Right renal cortex interstitium (tissue), 3 donors: Measurements from ENCODE around the gene DMRT2. TPM values are rescaled to one million over a fixed set of nuclear protein-coding genes. Genes with fewer than 3 reads are reported as not detected.

Source experiments
- DNase-seq, 3 donors: peaks; one replicate each; pipeline ENCODE4 v3.0.0-alpha.2; 2013; ENCODE audit warnings: low read depth in 3 of 3, low spot score in 2 of 3
- polyA plus RNA-seq, 3 donors: library from polyadenylated mRNA; unstranded; fragments of 120-200 nt; gene quantifications; one replicate each; pipeline ENCODE4 v1.2.1, GENCODE V29; 2013; ENCODE audit not compliant: insufficient read length in 3 of 3

DMRT2 gene
- polyA plus RNA-seq, 3 donors: 1.5 to 3.6 (median 3.2) TPM

DNA sequence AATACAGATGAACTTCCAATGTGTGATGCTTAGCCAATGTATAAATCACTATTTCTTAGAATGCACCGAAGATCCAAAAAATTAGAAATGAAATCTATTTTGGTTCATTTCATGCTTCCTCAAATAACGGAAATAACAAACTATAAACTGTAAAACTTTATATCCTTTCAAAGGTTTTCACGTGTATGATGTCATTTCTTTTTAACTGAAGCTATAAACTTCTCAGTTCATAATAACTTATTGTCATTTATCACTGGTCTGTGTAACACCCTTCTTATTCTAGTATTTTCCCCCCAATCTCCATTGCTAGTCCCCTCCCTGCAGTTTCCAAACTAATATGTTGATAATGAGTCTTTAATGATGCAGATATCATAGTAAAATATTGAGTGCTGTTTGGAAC is 36.4 kb downstream of the DMRT2 start:
- DNase-seq: no peak

DNA sequence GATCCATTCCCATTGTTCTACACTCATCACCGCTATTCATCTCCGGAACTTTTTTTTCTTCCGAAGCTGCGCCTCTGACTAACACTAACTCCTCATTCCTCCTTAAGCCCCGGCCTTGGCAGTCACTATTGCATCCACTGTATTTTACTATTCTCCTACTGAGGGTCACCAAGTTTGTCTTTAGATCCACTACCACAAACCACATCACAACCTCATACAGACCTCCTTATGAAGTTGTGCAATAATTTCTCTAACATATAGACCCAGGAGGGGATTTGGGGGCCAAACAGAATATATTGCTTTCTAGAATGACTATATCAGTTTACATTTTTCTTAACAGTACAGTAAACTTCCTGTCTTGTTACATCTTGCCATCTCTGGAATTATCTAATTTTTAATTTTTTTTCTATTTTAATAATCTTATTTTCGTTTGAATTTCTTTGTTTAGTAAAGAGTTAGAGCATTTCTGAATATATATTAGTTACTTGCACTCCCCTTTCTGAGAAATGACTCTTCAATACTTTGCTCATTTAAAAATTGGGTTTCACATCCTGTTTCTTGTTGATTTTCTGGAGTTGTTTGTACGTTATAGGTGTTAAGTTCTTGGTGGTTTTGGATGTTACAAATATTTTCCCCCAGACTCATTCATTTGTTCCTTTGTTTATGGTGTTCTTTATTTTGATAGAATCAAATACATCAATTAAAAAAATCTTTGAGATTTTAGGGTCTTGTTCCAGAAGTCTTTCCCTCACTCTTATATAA is 37.1 kb downstream of the DMRT2 start:
- DNase-seq: no peak

DNA sequence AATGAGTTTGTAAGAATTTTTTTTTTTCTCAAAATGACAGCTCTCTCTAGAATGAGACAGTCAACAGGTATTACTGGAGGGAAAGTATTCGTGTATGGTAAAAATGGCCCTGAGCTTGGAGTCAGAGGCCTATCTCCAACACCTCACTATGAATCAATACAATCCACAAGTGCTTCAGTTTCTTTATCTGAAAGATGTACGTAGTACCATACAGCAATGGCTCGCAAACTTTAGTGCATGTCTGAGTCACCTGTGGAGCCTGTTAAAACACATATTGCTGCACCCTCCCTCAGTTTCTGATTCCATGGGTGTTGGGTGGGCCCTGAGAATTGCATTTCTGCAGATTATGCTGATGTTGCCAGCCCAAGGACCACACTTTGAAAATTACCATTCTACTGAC is 44.6 kb downstream of the DMRT2 start:
- no peak for DNase-seq

DNA sequence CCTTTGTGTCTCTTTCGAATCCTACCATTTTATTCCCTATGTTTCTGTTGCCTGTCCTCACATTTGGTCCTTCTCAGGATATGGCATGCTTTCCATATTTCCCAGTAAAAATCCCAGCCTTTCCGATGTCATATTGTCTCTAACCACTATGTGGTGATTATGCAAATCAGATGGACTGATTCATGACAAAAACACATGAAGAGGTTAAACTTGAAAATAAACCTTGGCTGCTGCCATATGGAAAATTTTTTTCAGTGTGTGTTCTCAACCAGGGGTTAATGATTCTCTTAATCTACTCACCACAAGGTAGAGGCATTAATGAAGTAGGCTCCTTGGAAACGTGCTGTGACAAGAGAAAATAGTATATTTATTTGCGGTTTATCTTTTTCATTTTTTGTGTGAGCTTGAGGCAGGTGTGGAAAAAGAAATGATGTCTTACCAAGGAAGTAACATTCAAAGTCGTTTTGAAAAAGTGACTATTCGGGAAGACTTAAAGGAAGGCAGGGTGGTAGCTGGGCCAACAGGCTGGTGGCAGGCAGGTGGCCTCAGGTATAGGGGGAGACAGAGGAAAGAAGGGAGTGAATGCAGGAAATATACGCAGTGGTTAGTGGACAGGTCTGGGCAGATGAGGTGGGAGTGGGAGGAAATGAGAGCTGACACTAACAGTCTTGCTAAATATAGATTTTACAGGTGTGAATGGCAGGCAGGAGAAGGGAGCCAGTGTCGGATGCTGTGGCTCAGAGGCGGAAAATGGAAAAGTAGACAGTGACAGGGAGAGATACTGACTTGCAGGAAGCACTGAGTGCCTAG is 46.2 kb downstream of the DMRT2 start:
- DNase-seq: no peak

DNA sequence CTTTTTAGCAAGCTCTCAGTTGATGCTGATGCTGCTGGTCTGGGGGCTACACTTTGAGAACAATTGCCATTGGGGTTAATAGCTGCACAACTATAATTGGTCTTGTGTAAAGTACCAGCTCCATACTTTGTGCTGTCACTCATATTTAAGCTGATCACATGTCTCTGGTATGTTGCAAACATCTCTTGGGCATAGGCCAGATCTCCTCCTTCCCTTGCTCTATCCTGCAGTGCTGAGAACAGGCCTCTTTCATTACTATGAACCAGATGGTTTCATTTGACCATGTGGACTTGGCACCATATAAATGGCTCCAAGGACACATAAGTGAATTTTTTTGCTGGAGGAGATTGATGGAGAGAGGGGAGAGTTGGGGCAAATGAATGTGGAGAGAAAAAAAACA is 48.4 kb downstream of the DMRT2 start:
- no peak for DNase-seq

DNA sequence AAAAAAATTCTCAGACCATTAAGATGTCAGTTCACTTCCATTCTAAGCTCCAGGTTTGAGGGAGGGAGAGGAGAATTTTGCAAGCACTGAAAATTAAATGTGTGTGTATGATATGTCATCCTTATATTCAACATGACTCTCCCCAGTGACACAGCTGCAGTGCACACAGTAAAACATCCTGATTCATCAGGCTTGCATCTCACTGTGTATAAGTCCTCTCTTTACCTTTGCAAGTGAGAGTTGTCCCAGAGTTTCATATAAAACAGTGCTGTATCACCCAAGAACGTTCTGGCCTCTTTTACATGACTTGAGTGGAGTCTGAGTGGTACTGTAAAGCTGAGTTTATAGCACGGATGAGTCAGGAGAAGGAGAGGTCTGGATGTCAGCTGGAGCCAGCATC is 50.0 kb downstream of the DMRT2 start:
- no peak for DNase-seq

DNA sequence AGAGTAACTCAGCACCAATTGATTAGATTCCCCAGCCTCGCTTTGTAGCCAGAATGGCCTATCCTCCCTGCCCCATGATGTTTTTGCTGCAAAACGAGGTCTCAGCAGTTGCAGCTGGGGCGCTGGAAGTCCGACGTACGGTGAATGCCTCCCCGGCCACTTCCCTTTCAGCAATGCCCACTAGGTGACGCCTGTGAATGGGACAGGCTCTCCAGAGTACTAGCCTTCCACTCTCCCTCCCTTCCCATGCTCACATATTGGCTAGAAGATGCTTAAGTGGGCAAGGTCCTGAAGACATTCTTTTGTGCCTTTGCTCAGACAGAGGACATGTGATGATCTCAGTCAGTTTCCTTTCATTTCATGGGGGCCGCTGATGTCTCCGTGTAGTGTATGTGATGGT is 50.8 kb downstream of the DMRT2 start:
- DNase-seq: peak in 2 of 3 donors; percentile 19 to 30

DNA sequence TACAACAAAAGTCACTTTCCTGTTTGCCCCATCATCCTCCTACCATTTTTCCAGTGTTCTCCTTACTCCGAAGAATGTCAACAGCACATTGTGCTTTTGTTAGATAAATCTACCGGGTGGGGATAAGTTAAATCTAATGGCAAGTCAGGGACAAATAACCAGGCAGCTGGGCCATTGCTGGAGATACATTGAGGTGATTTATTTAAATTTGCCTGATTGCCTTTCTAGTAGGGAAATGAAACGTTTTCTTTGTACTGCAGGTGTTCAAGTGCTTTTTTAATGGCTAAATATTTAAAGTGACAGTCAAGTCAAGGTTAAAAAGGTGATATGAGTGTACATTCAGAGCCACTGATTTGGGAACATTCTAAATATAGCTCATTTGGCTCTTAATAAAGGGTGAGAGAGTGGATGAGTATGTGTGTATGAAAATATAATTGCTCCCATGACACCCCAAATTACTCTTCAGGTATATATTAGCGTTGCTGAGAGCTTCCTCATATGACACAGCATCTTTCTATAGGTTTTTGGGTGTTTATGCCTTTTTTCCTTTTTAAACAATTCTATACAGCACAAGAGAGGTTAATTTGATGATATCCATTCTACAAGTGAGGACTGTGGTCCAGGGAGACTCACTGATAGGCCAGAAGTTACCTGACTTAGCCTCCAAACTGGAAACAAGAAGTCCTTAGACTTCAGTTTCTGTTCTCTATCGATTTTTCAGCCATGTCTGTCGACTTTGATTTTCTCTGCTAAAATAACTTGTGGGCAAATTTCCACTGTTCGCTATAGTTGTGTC is 51.9 kb downstream of the DMRT2 start:
- DNase-seq: no peak

DNA sequence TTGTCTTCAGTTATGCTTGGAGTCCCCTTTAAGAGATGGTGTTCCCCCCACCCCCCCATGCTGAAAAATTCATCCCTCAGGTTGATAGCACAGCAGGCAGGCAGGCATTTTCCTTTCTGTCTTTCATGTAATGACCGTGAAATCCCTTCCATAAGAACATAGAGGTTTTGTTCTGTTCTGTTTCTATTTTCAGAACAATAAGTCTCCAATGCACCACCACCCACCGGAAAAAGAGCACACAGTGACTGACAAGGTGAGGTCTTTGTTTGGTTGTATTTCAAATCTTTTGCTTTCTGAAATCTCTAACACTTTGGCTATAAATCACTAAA is 52.4 kb downstream of the DMRT2 start:
- DNase-seq: no peak

Other genes starting within 250 kb of the DMRT2 start
- gene DMRT1, start 208.7 kb upstream of the DMRT2 start, polyA plus RNA-seq: under 1 TPM in 1 of 3 donors, not detected in 2; 0.08 TPM
- gene DMRT3, start 73.7 kb upstream of the DMRT2 start, polyA plus RNA-seq: 1 to 10 TPM in 2 of 3 donors, under 1 TPM in 1; 0.99 to 1.6 (median 1.4) TPM